ENCODE data around the gene YPEL4.

Gene YPEL4

GRCh38 chr11:57634311-57634710, 15.4 kb downstream of the YPEL4 start:
- Histone ChIP-seq H3K27ac (ENCODE audit: insufficient read depth, low read depth, low read length, poor library complexity, severe bottlenecking) (no peak overlapping the region), H3K4me3 (ENCODE audit: insufficient read depth, low read depth, low read length) (no peak overlapping the region), H3K4me1 (ENCODE audit: control insufficient read depth, insufficient read depth, low read length) (peaks cover 11% of the 10 kb centered on the region), H3K9me3 (ENCODE audit: control insufficient read depth, low read length) (no peaks in the 10 kb centered on the region), H3K27me3 (ENCODE audit: control insufficient read depth, insufficient read depth, low read length, poor library complexity, severe bottlenecking) (no peaks in the 10 kb centered on the region), H3K36me3 (ENCODE audit: control insufficient read depth, insufficient read depth, low read length) (no peaks in the 10 kb centered on the region)

DNA sequence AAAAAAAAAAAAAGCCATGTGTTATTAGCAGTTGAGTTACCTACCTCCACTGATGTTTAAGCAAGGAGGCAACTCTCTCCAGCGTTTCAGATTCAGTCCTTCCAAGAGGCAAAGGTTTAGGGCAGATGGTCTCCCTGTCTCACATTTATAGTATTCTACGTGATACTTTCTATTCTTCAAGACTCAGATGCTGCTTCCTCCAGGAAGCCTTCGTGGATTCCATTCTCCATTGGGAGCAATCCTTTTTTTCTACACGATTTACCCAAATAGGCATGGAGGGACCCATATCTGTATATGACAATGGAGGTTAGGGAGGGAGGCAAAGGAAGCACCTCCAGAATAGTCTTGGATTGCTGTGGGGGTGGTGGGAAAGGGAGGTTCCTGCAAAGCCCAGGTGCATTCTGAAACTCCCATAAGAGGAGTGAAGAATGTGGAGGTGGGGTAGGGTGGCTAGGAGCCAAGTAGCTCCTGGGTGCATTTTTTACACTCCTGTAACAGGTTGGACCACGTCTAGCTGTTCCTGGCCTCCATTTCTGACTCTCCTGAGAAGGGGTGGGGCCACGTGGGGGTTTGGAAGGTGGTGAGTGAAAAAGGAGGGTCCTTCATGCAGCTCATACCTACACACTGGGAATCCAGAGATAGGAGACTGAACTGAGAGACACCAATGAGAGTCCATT, 16.2 kb downstream of the YPEL4 start:
- no peaks in the 10 kb centered on the region for H3K27me3 ChIP-seq (ENCODE audit: control insufficient read depth, insufficient read depth, low read length, poor library complexity, severe bottlenecking)
- no peak overlapping the region for H3K4me3 ChIP-seq (ENCODE audit: insufficient read depth, low read depth, low read length)
- 89 to 94% methylated on average over 6 of the region's 6 CpGs for WGBS, 2 experiments
- peaks cover 11% of the 10 kb centered on the region for H3K4me1 ChIP-seq (ENCODE audit: control insufficient read depth, insufficient read depth, low read length)
- H3K36me3 ChIP-seq (ENCODE audit: control insufficient read depth, insufficient read depth, low read length), result no peaks in the 10 kb centered on the region
- H3K27ac ChIP-seq (ENCODE audit: insufficient read depth, low read depth, low read length, poor library complexity, severe bottlenecking), result no peak overlapping the region
- H3K9me3 ChIP-seq (ENCODE audit: control insufficient read depth, low read length), result no peaks in the 10 kb centered on the region

DNA sequence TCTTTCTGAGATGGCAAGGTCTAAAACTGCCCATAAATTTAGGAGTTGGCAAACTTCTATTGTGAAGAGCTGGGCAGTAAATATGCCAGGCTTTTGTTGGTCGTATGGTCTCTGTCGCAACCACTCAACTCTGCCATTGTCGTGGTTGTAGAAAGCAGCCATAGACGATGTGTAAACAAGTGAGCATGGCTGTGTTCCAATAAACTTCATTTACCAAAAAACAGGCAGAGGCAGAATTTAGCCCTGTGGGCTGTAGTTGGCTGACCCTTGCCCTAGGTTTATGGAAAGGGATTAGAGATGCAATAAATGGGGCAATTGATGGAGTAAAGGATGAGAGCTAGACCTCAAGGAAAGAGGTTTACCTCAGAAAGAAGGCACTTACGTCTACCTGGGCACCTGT, 17.6 kb downstream of the YPEL4 start:
- Histone ChIP-seq H3K36me3 (ENCODE audit: control insufficient read depth, insufficient read depth, low read length) (no peaks in the 10 kb centered on the region), H3K27me3 (ENCODE audit: control insufficient read depth, insufficient read depth, low read length, poor library complexity, severe bottlenecking) (no peaks in the 10 kb centered on the region), H3K27ac (ENCODE audit: insufficient read depth, low read depth, low read length, poor library complexity, severe bottlenecking) (no peak overlapping the region), H3K4me3 (ENCODE audit: insufficient read depth, low read depth, low read length) (no peak overlapping the region), H3K9me3 (ENCODE audit: control insufficient read depth, low read length) (no peaks in the 10 kb centered on the region), H3K4me1 (ENCODE audit: control insufficient read depth, insufficient read depth, low read length) (peaks cover 3% of the 10 kb centered on the region)
- WGBS, 2 experiments, result 91 to 93% methylated on average over 4 to 5 of the region's 5 CpGs

GRCh38 chr11:57630171-57630570, 19.5 kb downstream of the YPEL4 start:
- Histone ChIP-seq H3K4me3 (ENCODE audit: insufficient read depth, low read depth, low read length) (no peak overlapping the region), H3K27ac (ENCODE audit: insufficient read depth, low read depth, low read length, poor library complexity, severe bottlenecking) (no peak overlapping the region), H3K9me3 (ENCODE audit: control insufficient read depth, low read length) (no peaks in the 10 kb centered on the region), H3K36me3 (ENCODE audit: control insufficient read depth, insufficient read depth, low read length) (no peaks in the 10 kb centered on the region), H3K27me3 (ENCODE audit: control insufficient read depth, insufficient read depth, low read length, poor library complexity, severe bottlenecking) (no peaks in the 10 kb centered on the region), H3K4me1 (ENCODE audit: control insufficient read depth, insufficient read depth, low read length) (no peaks in the 10 kb centered on the region)
- 94 to 95% methylated on average over 2 of the region's 2 CpGs for WGBS, 2 experiments

- H3K36me3 ChIP-seq (ENCODE audit: control insufficient read depth, insufficient read depth, low read length), result no peaks in the 10 kb centered on the region
- no peak overlapping the region for H3K27ac ChIP-seq (ENCODE audit: insufficient read depth, low read depth, low read length, poor library complexity, severe bottlenecking)
- no peaks in the 10 kb centered on the region for H3K27me3 ChIP-seq (ENCODE audit: control insufficient read depth, insufficient read depth, low read length, poor library complexity, severe bottlenecking)
- WGBS, 2 experiments, result 91 to 95% methylated on average over 1 of the region's 1 CpG
- no peaks in the 10 kb centered on the region for H3K9me3 ChIP-seq (ENCODE audit: control insufficient read depth, low read length)
- H3K4me1 ChIP-seq (ENCODE audit: control insufficient read depth, insufficient read depth, low read length), result no peaks in the 10 kb centered on the region
- H3K4me3 ChIP-seq (ENCODE audit: insufficient read depth, low read depth, low read length), result no peak overlapping the region
Observed at GRCh38 chr11:57626895-57627294, 22.8 kb downstream of the YPEL4 start.

DNA sequence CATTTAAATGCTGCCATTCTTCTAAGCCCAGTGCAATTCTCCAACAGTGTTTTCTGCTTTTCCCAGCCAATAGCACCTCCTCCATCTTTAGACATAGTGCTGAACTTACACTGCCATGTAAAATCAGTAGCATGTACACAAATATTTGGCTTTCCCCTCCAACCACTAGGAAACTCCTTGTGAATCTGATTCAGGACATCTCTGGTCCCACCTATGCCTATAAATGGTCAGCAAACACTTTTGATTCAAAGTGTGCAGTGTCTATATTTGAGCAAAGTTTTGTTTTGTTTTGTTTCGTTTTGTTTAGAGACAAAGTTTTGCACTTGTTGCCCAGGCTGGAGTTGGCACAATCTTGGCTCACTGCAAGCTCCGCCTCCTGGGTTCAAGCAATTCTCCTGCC, 24.8 kb downstream of the YPEL4 start:
- Histone ChIP-seq H3K4me3 (ENCODE audit: insufficient read depth, low read depth, low read length) (no peak overlapping the region), H3K4me1 (ENCODE audit: control insufficient read depth, insufficient read depth, low read length) (no peaks in the 10 kb centered on the region), H3K27me3 (ENCODE audit: control insufficient read depth, insufficient read depth, low read length, poor library complexity, severe bottlenecking) (no peaks in the 10 kb centered on the region), H3K27ac (ENCODE audit: insufficient read depth, low read depth, low read length, poor library complexity, severe bottlenecking) (no peak overlapping the region), H3K9me3 (ENCODE audit: control insufficient read depth, low read length) (peaks cover 1% of the 10 kb centered on the region), H3K36me3 (ENCODE audit: control insufficient read depth, insufficient read depth, low read length) (no peaks in the 10 kb centered on the region)
- WGBS, 2 experiments, result 93 to 94% methylated on average over 2 of the region's 2 CpGs

DNA sequence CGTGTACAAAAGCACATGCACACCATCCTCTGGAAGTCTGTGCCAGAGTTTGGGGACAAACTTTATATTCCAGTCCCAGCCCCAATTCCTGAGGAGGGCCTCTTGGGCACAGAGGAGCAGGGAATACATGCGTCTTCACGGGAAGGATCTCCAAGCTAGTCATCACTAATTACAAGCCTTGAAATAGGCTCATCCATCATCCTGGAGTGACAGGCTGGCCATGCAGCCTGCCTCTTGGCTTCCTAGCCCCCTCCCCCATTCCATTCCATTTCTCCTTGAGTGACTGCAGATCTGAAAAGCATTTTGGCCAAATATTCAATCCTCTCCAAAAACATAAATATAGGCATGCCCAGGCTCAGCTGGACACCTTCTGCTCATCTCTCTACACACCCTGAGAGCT, 27.4 kb downstream of the YPEL4 start:
- Histone ChIP-seq H3K4me3 (ENCODE audit: insufficient read depth, low read depth, low read length) (no peak overlapping the region), H3K27me3 (ENCODE audit: control insufficient read depth, insufficient read depth, low read length, poor library complexity, severe bottlenecking) (no peaks in the 10 kb centered on the region), H3K36me3 (ENCODE audit: control insufficient read depth, insufficient read depth, low read length) (no peaks in the 10 kb centered on the region), H3K9me3 (ENCODE audit: control insufficient read depth, low read length) (peaks cover 2% of the 10 kb centered on the region), H3K4me1 (ENCODE audit: control insufficient read depth, insufficient read depth, low read length) (no peaks in the 10 kb centered on the region), H3K27ac (ENCODE audit: insufficient read depth, low read depth, low read length, poor library complexity, severe bottlenecking) (peak overlapping the region; percentile 36)
- WGBS, 2 experiments, result 57 to 64% methylated on average over 3 of the region's 3 CpGs

DNA sequence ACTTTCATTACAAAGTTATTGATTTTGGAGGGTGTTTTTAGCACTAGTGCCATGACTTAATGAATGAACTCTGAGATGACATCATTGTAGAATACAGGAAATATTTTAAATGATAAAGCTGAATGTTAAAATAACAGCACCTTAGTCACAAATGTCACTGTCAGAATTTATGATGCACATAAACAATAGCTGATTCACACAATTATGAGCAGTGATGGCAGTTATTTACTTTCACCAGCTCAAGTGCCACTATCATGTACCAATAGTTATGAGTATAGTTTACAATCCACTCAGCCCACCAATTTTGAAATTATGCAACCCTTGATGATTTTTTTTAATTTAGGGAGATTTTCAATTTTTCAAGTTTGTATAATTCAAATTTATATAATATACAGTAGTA, 29.2 kb downstream of the YPEL4 start:
- H3K36me3 ChIP-seq (ENCODE audit: control insufficient read depth, insufficient read depth, low read length), result no peaks in the 10 kb centered on the region
- H3K4me3 ChIP-seq (ENCODE audit: insufficient read depth, low read depth, low read length), result no peak overlapping the region
- no peaks in the 10 kb centered on the region for H3K27me3 ChIP-seq (ENCODE audit: control insufficient read depth, insufficient read depth, low read length, poor library complexity, severe bottlenecking)
- H3K27ac ChIP-seq (ENCODE audit: insufficient read depth, low read depth, low read length, poor library complexity, severe bottlenecking), result no peak overlapping the region
- H3K9me3 ChIP-seq (ENCODE audit: control insufficient read depth, low read length), result peaks cover 2% of the 10 kb centered on the region
- no peaks in the 10 kb centered on the region for H3K4me1 ChIP-seq (ENCODE audit: control insufficient read depth, insufficient read depth, low read length)

GRCh38 chr11:57619331-57619730, 30.4 kb downstream of the YPEL4 start:
- peaks cover 2% of the 10 kb centered on the region for H3K9me3 ChIP-seq (ENCODE audit: control insufficient read depth, low read length)
- H3K27ac ChIP-seq (ENCODE audit: insufficient read depth, low read depth, low read length, poor library complexity, severe bottlenecking), result no peak overlapping the region
- H3K4me1 ChIP-seq (ENCODE audit: control insufficient read depth, insufficient read depth, low read length), result no peaks in the 10 kb centered on the region
- H3K27me3 ChIP-seq (ENCODE audit: control insufficient read depth, insufficient read depth, low read length, poor library complexity, severe bottlenecking), result no peaks in the 10 kb centered on the region
- WGBS, 2 experiments, result 87 to 95% methylated on average over 2 of the region's 2 CpGs
- no peak overlapping the region for H3K4me3 ChIP-seq (ENCODE audit: insufficient read depth, low read depth, low read length)
- H3K36me3 ChIP-seq (ENCODE audit: control insufficient read depth, insufficient read depth, low read length), result peaks cover 5% of the 10 kb centered on the region

DNA sequence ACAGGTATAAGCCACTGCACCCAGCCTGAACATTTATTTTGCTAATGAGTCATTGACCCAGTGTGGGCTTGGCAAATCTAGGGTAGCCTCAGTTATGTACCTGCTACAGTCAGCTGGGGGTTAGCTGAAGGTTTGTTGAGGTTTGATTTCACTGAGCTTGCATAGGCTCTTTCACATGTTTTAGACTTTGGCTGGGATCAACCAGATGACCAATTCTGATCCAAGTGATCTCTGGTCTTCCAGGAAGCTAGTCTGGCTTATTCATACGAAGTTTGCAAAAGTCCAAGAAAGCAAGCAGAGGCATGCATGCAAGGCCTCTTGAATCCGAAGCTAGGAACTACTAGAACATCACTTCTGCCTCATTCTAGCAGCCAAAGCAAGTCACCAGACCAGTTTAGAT, 31.3 kb downstream of the YPEL4 start:
- no peak overlapping the region for H3K27ac ChIP-seq (ENCODE audit: insufficient read depth, low read depth, low read length, poor library complexity, severe bottlenecking)
- no peaks in the 10 kb centered on the region for H3K27me3 ChIP-seq (ENCODE audit: control insufficient read depth, insufficient read depth, low read length, poor library complexity, severe bottlenecking)
- peaks cover 10% of the 10 kb centered on the region for H3K36me3 ChIP-seq (ENCODE audit: control insufficient read depth, insufficient read depth, low read length)
- no peak overlapping the region for H3K4me3 ChIP-seq (ENCODE audit: insufficient read depth, low read depth, low read length)
- 89 to 95% methylated on average over 2 of the region's 2 CpGs for WGBS, 2 experiments
- no peaks in the 10 kb centered on the region for H3K4me1 ChIP-seq (ENCODE audit: control insufficient read depth, insufficient read depth, low read length)
- peaks cover 2% of the 10 kb centered on the region for H3K9me3 ChIP-seq (ENCODE audit: control insufficient read depth, low read length)

DNA sequence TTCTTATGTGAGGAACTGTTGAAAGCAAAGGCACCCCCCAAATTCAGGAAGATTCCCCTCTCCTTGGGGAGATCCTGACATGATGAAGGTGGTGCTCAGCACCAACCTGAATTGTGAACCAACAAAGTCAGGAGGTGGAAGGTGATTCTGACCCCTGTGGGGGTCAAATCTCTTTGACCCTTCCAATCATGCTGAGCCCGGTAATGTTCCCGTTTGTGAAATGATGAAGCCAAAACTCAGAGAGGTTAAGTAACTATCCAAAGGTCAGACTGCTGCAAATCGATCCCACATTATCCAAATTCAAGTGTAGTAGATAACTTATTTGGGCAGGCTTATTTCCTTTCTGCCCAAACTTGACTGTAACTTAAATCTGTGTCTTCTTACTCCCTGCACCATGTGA, 33.1 kb downstream of the YPEL4 start:
- no peak overlapping the region for H3K27ac ChIP-seq (ENCODE audit: insufficient read depth, low read depth, low read length, poor library complexity, severe bottlenecking)
- peaks cover 2% of the 10 kb centered on the region for H3K9me3 ChIP-seq (ENCODE audit: control insufficient read depth, low read length)
- peaks cover 17% of the 10 kb centered on the region for H3K36me3 ChIP-seq (ENCODE audit: control insufficient read depth, insufficient read depth, low read length)
- no peak overlapping the region for H3K4me3 ChIP-seq (ENCODE audit: insufficient read depth, low read depth, low read length)
- H3K4me1 ChIP-seq (ENCODE audit: control insufficient read depth, insufficient read depth, low read length), result no peaks in the 10 kb centered on the region
- 90 to 96% methylated on average over 3 of the region's 3 CpGs for WGBS, 2 experiments
- H3K27me3 ChIP-seq (ENCODE audit: control insufficient read depth, insufficient read depth, low read length, poor library complexity, severe bottlenecking), result no peaks in the 10 kb centered on the region
